CD4-positive, alpha-beta T cell treated with Interleukin-17A for 1 hour (primary cell): ENCODE data around the gene ISYNA1.

ENCODE experiments used
- DNase-seq: peaks from one replicate; pipeline ENCODE4 v3.0.0-alpha.2; 2020

The ISYNA1 gene

DNA sequence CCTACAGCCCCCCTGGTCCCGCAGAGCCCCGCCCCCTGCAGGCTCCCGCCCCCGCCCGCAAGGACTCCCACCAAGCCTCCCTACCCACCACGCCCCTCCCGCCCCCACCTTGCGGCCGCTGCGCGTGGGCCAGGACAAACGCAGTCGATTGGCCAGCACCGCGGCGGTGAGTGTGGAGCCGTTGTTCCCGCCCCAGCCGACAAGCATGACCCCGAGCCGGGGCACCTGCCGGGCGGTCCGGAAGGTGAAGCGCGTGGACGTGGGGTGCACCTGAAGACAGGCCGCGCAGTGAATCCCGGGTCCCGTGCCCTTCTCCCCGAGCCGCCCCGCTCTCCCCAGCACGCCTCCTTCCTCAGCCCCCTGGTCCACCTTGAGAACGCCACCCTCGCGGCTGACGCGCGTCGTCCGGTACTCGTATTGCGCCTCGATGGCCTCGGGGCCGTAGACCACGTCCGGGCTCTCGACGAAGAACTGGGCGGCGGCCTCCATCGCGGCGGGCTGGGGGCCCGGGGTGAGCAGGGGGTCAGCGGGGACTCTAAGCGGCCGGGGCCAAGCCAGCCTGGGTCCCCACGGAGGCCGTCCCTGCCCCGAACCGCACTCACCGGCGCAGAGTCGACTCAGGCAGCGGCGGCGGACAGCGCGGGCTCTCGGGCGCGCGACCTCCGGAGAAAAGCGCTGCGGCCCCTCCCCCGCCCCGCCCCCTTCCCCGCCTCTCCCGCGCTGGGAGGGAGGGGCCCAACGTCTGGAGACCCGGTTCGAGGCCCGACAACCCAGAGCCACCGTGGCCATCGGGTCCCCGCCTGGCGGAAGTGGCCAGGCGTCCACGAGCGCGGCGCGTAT is at the start of gene ISYNA1:
ISYNA1 (minus strand) TSS at position 643 of the 840 bp plus-strand sequence; CDS start at position 489, 154 bp downstream.
- peak; percentile 70 for DNase-seq

- no peak for DNase-seq
Measured at GRCh38 chr19:18486746-18487145, 48.8 kb upstream of the ISYNA1 start.

DNA sequence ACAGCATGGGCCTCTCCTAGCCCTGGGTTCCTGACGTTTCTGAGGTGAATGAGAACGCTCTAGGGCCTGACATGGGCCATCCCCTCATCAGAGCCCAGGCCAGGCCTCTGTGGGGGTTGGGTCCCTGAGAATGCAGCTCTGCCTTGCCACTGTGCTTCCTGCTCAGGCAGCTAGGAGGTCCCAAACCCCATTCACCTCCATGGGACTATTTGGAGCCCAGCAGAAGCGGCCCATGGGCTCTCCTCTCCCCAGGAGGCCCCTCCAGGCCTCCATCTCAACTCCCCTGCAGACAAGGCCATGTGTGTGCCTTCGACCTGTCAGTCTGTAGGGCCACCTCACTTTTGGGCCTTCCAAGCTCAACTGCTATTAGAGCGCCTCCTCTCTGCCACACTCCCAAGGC is 47.1 kb upstream of the ISYNA1 start:
- DNase-seq: no peak

- no peak for DNase-seq
Measured at GRCh38 chr19:18483119-18483890, 45.4 kb upstream of the ISYNA1 start.

DNA sequence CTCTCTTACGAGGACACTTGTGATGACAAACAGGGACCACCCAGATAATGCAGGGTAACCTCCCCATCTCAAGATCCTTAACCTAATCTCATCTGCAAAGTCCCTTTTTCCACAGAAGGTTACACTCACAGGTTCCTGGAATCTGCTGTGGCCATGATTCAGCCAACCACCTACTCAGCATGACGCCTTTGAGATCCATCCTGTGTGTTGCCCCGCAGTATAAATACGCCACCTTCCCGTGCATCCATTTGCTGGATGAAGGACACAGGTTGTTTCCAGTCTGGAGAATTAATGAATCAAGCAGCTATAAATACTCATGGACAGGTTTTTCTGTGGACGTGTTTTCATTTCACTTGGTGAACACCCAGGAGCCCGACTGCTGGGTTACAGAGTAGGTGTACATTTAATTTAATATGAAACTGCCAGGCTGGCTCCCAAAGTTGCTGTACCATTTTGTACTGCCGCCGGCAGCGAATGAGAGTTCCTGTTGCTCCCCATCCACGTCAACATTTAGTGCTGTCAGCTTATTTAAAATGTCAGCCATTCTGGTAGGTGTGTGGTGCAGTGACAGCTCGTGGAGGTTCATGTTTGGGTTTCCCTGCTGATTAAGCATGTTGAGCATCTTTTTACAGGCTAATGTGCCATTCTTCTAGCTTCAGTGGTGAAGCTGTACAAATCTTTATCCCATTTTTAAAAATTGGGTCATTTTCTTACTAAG is 43.7 kb upstream of the ISYNA1 start:
- no peak for DNase-seq

- DNase-seq: no peak
Measured at GRCh38 chr19:18480006-18480691, 42.2 kb upstream of the ISYNA1 start.

- DNase-seq: peak; percentile 70
Measured at GRCh38 chr19:18478545-18479311, 40.8 kb upstream of the ISYNA1 start.

GRCh38 chr19:18477974-18478373 is 40.0 kb upstream of the ISYNA1 start:
- no peak for DNase-seq

GRCh38 chr19:18477042-18477779 is 39.3 kb upstream of the ISYNA1 start:
- peak; percentile 39 for DNase-seq

DNA sequence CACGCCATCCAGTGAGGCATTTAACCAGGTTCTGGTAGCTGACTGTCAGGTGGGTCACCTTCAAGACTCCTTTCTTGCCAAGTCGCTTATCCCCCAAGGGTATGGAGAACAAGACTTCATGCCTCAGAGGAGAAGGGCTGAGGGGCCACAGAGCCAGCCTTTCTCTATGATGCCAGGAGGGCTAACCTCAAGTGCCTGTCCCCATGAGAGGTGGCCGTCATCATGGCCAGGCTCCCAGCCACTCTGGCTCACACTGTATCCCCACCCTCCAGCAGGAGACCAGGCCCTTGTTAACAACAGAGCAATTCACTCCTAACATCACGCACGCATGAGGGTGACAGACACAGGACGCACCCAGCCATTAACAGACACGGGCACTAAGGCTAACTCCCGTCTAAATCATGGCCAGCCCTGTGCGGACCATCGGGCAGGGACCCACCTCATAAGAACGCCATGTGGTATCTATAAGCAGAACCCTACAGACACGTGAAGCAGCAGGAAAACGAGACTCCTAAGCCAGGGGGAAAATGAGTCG is 38.6 kb upstream of the ISYNA1 start:
- no peak for DNase-seq

GRCh38 chr19:18475762-18476331 is 37.9 kb upstream of the ISYNA1 start:
- DNase-seq: no peak

DNA sequence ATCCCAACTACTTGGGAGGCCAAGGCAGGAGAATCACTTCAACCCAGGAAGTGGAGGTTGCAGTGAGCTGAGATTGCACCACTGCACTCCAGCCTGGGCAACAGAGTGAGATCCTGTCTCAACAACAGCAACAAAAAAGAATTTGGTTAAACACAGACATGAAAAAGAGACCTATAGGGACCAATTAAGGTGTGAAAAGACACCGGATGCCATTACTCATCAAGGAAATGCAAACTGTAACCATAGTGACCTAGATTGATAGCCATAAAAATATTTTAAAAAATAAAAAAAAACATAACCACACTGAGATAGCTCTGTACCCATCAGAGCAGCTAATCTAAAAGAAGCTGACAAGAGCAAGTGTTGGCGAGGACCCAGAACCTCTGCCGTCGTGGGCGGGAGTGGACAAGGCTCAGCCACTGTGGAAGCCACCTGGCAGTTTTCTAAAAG is 37.1 kb upstream of the ISYNA1 start:
- DNase-seq: peak; percentile 86

DNA sequence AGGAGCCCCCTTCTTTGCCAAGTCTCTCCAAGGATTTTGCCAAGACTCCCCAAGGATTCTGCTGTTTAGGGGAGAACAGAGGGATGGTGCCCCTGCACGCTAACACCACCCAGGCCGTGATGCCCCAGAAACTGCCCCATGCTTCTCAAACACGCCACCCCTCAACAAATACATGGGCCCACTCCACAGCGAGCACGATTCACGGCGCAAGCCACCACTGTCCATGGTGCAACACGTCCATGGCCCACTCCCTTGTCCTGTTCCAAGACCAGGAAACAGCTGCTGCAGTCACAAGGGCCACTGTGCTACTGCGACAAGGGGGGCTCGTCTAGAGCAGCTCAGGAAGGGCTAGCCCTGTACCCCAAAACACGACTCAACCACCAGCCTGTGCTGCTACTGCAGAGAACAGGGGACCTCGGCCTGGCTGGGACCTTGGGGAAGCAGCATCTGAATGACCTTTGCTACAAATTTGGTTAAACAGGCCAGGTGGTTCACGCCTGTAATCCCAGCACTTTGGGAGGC is 36.5 kb upstream of the ISYNA1 start:
- no peak for DNase-seq

DNA sequence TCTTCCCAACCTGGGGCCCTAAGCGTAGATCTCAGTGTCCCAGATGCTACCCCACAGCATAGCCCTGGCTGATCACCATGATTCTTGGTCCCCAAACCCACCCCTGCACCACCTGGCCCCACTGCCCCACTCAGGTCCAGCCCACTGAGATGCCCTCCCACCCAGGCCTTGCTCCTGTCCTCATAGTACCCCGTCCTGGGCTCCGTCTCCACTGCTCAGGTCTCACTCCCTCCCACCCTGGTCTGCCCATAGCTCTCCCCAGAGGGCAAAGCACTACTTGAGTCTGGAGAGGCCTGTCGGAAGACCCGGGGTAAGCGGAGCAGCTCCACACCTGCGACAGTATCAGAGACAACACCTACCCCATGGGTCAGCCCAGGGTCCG is 35.8 kb upstream of the ISYNA1 start:
- DNase-seq: no peak

DNA sequence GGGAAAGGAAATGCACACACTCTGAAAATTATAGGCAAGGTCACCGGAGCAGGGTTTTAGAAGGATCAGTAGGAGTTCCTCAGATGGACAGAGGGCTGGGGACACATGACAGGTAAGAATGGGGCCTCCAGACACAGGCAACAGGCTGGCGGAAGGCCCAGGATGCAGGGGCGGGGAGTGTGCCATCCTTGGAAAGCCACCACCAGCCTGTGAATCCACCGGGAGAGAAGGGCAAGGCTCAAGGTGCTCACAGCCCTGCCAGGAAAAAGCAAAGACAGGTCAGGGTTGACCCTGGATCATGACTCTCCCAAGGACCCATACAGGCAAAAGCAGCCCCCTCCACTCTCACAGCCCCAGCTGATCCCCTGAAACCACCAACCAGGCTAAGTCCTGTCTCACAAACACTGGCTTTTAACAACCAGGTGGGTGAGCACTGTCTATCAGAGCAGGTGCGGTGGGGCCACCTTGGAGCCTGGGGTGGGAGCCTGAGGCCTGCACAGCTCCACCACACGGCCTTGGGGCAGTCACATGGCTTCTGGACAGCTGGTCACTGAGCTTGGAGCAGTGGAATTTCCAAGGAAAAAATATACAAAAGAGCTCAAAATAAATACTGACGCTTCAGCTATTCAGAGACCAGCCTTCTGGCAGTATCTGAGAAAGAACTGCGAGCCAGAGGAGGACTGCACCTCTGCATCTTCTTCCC is 35.2 kb upstream of the ISYNA1 start:
- DNase-seq: no peak

DNA sequence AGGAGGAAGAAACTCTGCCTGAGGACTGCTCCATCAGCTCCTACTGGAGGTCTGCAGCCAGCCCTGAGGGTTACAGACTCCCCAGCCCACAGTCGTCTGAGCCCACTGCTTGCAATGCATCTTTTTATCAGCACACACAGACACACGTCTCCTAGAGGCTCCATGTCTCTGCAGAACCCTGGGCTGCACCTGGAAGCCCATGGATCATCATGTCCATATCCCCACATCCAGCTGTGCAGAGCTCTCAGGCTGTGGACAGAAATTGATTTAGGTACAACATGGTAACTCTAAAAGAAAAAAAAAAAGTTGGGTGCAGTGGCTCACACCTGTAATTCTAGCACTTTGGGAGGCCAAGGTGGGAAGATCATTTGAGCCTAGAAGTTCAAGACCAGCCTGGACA is 32.9 kb upstream of the ISYNA1 start:
- DNase-seq: no peak

GRCh38 chr19:18469069-18469846 is 31.3 kb upstream of the ISYNA1 start:
- peak; percentile 67 for DNase-seq

DNA sequence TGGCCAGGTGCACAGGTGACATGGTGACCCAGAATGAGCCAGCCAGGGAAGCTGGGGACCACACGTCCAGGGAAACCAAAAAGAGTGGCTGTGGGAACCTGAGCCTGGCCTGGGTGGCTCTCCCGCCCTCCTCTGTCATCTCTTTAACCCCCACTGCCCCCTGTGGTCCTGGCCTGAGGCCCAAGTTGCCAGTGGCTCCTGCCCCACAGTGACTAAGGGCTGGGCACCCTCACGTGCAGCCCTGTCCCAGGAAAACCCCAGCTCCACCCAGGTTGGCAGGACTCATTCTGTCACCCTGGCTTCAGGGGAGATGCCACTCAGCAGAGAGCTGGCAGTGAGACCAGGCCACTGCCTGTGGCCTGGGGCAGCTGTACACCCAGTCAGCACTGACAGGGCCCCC is 30.6 kb upstream of the ISYNA1 start:
- DNase-seq: no peak

DNA sequence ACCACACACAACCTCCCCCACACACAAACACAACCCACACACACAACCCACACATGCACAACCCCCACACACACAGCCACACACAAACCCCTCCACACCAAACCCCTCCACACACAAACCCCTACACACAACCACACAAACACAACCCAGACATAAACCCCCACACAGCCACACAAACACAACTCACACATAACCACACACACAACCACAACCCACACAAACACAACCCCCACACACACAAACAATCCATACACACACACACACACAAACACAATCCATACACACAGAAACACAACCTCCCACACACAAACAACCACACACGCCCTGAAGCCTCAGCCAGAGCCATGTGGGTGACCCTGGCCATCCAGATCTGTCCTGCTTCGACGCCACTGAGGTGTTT is 30.0 kb upstream of the ISYNA1 start:
- DNase-seq: no peak
